M059J (cell line): ENCODE data around the gene SLC5A7. TPM values are rescaled to one million over a fixed set of nuclear protein-coding genes. Genes with fewer than 3 reads are reported as not detected.

ENCODE experiments used
- total RNA-seq: library from RNA; depleted of rRNA; stranded (reverse); fragments of >200 nt; shearing (Covaris generic); gene quantifications from 2 replicates; pipeline ENCODE4 v1.2.3, GENCODE V29; 2014; rRNA removed

SLC5A7 gene
- total RNA-seq, 1 experiment from 2014 or later: not detected

Other genes starting within 250 kb of the SLC5A7 start
- gene RGPD4, start 159.6 kb upstream of the SLC5A7 start, total RNA-seq: not detected in 2 replicates